HepG2 (cell line): ENCODE measurements around the gene LMAN2L. TPM values are rescaled to one million over a fixed set of nuclear protein-coding genes. Genes with fewer than 3 reads are reported as not detected.
A peak's percentile ranks its signal among the peaks of the same experiment; 100 is the strongest.

ENCODE experiments used
- ASH2L ChIP-seq: fragments of 300-600, 200-600 bp; sonication (generic); IDR thresholded peaks from 2 replicates; pipeline ENCODE4 v1.7.0; 2017; ENCODE audit warnings: low read depth, mild to moderate bottlenecking, moderate library complexity, mixed read lengths, low read length; ENCODE audit not compliant: insufficient read length
- BRD4 ChIP-seq: sonication (generic); formaldehyde crosslinking; IDR thresholded peaks from 2 replicates; pipeline ENCODE4 v1.4.0; 2020; ENCODE audit warnings: missing genetic modification reagents
- ELF1 ChIP-seq: sonication (generic); formaldehyde crosslinking; IDR thresholded peaks from 2 replicates; pipeline ENCODE4 v1.4.0; 2020; ENCODE audit warnings: missing genetic modification reagents
- NR2C2 ChIP-seq: sonication (generic); formaldehyde crosslinking; IDR thresholded peaks from 2 replicates; pipeline ENCODE4 v1.4.0; 2020; ENCODE audit warnings: missing genetic modification reagents, mild to moderate bottlenecking, moderate library complexity, borderline replicate concordance
- RBAK ChIP-seq: sonication (generic); formaldehyde crosslinking; IDR thresholded peaks from 2 replicates; pipeline ENCODE4 v1.5.1; 2020; ENCODE audit warnings: mild to moderate bottlenecking, missing genetic modification reagents
- RBFOX2 ChIP-seq: fragments of 200-400 bp; formaldehyde crosslinking; IDR thresholded peaks from 2 replicates; pipeline ENCODE4 v1.6.1; 2017; ENCODE audit warnings: low read depth, mild to moderate bottlenecking, low read length
- RBM39 ChIP-seq: fragments of 200-400 bp; formaldehyde crosslinking; IDR thresholded peaks from one replicate; pipeline ENCODE4 v1.6.1; 2018; ENCODE audit warnings: antibody characterized with exemption, mild to moderate bottlenecking, low read depth, low read length; ENCODE audit not compliant: poor library complexity, severe bottlenecking
- SAFB2 ChIP-seq: sonication (generic); formaldehyde crosslinking; IDR thresholded peaks from 2 replicates; pipeline ENCODE4 v1.5.1; 2020; ENCODE audit warnings: missing genetic modification reagents, low read depth, mild to moderate bottlenecking, borderline replicate concordance
- SMARCC2 ChIP-seq: fragments of 450-650 bp; IDR thresholded peaks from 2 replicates; pipeline ENCODE4 v1.6.1; 2017; ENCODE audit warnings: antibody characterized with exemption, mild to moderate bottlenecking
- SNAI1 ChIP-seq: sonication (generic); formaldehyde crosslinking; IDR thresholded peaks from 2 replicates; pipeline ENCODE4 v1.5.0; 2020; ENCODE audit warnings: mild to moderate bottlenecking, missing genetic modification reagents, borderline replicate concordance
- SOX13 ChIP-seq, 3 experiments: fragments of 450-650 bp in 1 of 3; sonication (generic) in 1 of 3; formaldehyde crosslinking in 1 of 3; IDR thresholded peaks in 2 of 3; conservative IDR thresholded peaks in 1 of 3; 2 replicates each; pipeline versions ENCODE4 v1.5.0 to v1.6.1; 2016 to 2020; ENCODE audit warnings: antibody characterized with exemption in 1 of 3, mild to moderate bottlenecking in 1 of 3, missing compliant biosample characterization in 1 of 3, missing genetic modification reagents in 1 of 3, moderate library complexity in 1 of 3
- TAF1 ChIP-seq: sonication (generic); formaldehyde crosslinking; IDR thresholded peaks from 2 replicates; pipeline ENCODE4 v1.4.0; 2020; ENCODE audit warnings: missing genetic modification reagents
- TRIM24 ChIP-seq: sonication (generic); formaldehyde crosslinking; IDR thresholded peaks from 2 replicates; pipeline ENCODE4 v1.8.0; 2022; ENCODE audit warnings: mild to moderate bottlenecking, missing genetic modification reagents
- ZFP41 ChIP-seq: sonication (generic); formaldehyde crosslinking; IDR thresholded peaks from 2 replicates; pipeline ENCODE4 v1.4.0; 2020; ENCODE audit warnings: mild to moderate bottlenecking, missing genetic modification reagents, borderline replicate concordance
- ZNF24 ChIP-seq: fragments of 450-650 bp; IDR thresholded peaks from 2 replicates; pipeline ENCODE4 v1.6.1; 2017; ENCODE audit warnings: antibody characterized with exemption, mild to moderate bottlenecking
- ZNF326 ChIP-seq: sonication (generic); formaldehyde crosslinking; IDR thresholded peaks from 2 replicates; pipeline ENCODE4 v1.4.0; 2020; ENCODE audit warnings: missing genetic modification reagents, borderline replicate concordance
- ZNF335 ChIP-seq: sonication (generic); formaldehyde crosslinking; IDR thresholded peaks from 2 replicates; pipeline ENCODE4 v1.4.0; 2020; ENCODE audit warnings: missing genetic modification reagents
- ZNF564 ChIP-seq: sonication (generic); formaldehyde crosslinking; IDR thresholded peaks from 2 replicates; pipeline ENCODE4 v1.8.1; 2023; ENCODE audit warnings: mild to moderate bottlenecking, missing genetic modification reagents
- ZNF713 ChIP-seq: sonication (generic); formaldehyde crosslinking; IDR thresholded peaks from 2 replicates; pipeline ENCODE4 v1.4.0; 2020; ENCODE audit warnings: mild to moderate bottlenecking, missing genetic modification reagents
- ZNF850 ChIP-seq: sonication (generic); formaldehyde crosslinking; conservative IDR thresholded peaks from 2 replicates; pipeline ENCODE4 v1.9.0; 2021; ENCODE audit warnings: mild to moderate bottlenecking, missing genetic modification reagents
- ZNF891 ChIP-seq: sonication (generic); formaldehyde crosslinking; IDR thresholded peaks from 2 replicates; pipeline ENCODE4 v1.5.0; 2020; ENCODE audit warnings: mild to moderate bottlenecking, missing genetic modification reagents
- polyA plus RNA-seq, 8 experiments: library from polyadenylated mRNA; depleted of rRNA in 3 of 8; stranded (reverse) in 7 of 8; unstranded in 1 of 8; fragments of >200 nt; fragmentation: Illumina TruSeq in 4 of 8; extraction: Trizol in 4 of 8; gene quantifications; 2 replicates each; pipeline versions ENCODE4 v1.2.1 to v1.2.3, GENCODE V29; 2011 to 2016; ENCODE audit warnings: low read depth in 4 of 8, missing spikeins in 1 of 8, mixed read lengths in 1 of 8; ENCODE audit not compliant: insufficient read depth in 1 of 8
- total RNA-seq, 5 experiments: library from RNA; depleted of rRNA; stranded (reverse); fragments of >200 nt; fragmentation: Illumina TruSeq; extraction: Trizol; gene quantifications; 2 replicates each; pipeline ENCODE4 v1.2.3, GENCODE V29; 2016; ENCODE audit warnings: low read depth in 1 of 5
- TF ChIP-seq, protein P1 (sequence below), 2 experiments: sonication (generic) in 1 of 2; formaldehyde crosslinking in 1 of 2; IDR thresholded peaks; 2 replicates each; pipeline versions ENCODE4 v1.4.0 to v1.6.1; 2016 to 2020; ENCODE audit warnings: borderline replicate concordance in 1 of 2, low read depth in 1 of 2, mild to moderate bottlenecking in 1 of 2, missing genetic modification reagents in 1 of 2
- TF ChIP-seq, protein P2 (sequence below): sonication (generic); formaldehyde crosslinking; conservative IDR thresholded peaks from 2 replicates; pipeline ENCODE4 v1.4.0; 2020; ENCODE audit warnings: mild to moderate bottlenecking, missing genetic modification reagents, moderate library complexity

The LMAN2L gene
- total and polyA plus RNA-seq, 2 of the 13 experiments (the other 11 are each of a cell fraction or from before 2014, with no cell fraction given), result 39.1 to 57.9 TPM

DNA sequence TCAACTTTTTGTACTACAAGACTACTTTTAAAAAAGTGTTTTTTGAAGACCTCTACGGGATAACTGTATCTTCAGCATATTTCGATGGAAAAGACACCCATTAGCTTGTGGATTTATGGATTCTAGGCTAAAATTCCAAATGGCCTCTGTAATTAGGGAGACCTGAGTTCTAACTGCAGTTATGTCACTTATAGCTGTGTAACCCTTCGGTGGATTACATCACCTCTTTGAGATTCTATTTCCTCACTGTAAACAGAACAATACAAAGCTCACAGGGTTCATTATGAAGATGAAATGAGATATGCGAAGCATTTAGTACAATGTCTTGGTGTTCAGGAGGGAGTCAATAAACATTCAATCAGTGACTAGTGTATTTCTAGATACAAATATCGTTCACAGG, 24.2 kb downstream of the LMAN2L start (continued):
- TF ChIP-seq, protein P1, sequence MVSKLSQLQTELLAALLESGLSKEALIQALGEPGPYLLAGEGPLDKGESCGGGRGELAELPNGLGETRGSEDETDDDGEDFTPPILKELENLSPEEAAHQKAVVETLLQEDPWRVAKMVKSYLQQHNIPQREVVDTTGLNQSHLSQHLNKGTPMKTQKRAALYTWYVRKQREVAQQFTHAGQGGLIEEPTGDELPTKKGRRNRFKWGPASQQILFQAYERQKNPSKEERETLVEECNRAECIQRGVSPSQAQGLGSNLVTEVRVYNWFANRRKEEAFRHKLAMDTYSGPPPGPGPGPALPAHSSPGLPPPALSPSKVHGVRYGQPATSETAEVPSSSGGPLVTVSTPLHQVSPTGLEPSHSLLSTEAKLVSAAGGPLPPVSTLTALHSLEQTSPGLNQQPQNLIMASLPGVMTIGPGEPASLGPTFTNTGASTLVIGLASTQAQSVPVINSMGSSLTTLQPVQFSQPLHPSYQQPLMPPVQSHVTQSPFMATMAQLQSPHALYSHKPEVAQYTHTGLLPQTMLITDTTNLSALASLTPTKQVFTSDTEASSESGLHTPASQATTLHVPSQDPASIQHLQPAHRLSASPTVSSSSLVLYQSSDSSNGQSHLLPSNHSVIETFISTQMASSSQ (IDR thresholded peaks at IDR 0.05; ENCODE audit: low read depth), result no peak
- TF ChIP-seq, protein P1 (CRISPR knock-in tag; IDR thresholded peaks at IDR 0.05; ENCODE audit: borderline replicate concordance), result no peak
- TF ChIP-seq RBFOX2 (no peak), TRIM24 (no peak), SNAI1 (CRISPR knock-in tag) (no peak), ZNF326 (no peak), BRD4 (CRISPR knock-in tag) (no peak), ELF1 (no peak), ZFP41 (no peak), RBAK (CRISPR knock-in tag) (no peak), ZNF335 (no peak), SOX13 (IDR thresholded peaks at IDR 0.05) (no peak), SOX13 (CRISPR knock-in tag; conservative IDR thresholded peaks at IDR 0.05 in 1 of 2, IDR thresholded peaks at IDR 0.05 in 1 of 2) (peak in 1 of 2 experiments; percentile 81; a peak in 2 of 4 replicates), NR2C2 (CRISPR knock-in tag) (no peak), ZNF713 (no peak), ZNF850 (CRISPR knock-in tag) (no peak), ZNF891 (CRISPR knock-in tag) (no peak), SMARCC2 (no peak), ZNF564 (CRISPR knock-in tag) (no peak), SAFB2 (CRISPR knock-in tag) (no peak), TAF1 (CRISPR knock-in tag) (no peak), ZNF24 (no peak), RBM39 (no peak), ASH2L (no peak)
- TF ChIP-seq, protein P2, sequence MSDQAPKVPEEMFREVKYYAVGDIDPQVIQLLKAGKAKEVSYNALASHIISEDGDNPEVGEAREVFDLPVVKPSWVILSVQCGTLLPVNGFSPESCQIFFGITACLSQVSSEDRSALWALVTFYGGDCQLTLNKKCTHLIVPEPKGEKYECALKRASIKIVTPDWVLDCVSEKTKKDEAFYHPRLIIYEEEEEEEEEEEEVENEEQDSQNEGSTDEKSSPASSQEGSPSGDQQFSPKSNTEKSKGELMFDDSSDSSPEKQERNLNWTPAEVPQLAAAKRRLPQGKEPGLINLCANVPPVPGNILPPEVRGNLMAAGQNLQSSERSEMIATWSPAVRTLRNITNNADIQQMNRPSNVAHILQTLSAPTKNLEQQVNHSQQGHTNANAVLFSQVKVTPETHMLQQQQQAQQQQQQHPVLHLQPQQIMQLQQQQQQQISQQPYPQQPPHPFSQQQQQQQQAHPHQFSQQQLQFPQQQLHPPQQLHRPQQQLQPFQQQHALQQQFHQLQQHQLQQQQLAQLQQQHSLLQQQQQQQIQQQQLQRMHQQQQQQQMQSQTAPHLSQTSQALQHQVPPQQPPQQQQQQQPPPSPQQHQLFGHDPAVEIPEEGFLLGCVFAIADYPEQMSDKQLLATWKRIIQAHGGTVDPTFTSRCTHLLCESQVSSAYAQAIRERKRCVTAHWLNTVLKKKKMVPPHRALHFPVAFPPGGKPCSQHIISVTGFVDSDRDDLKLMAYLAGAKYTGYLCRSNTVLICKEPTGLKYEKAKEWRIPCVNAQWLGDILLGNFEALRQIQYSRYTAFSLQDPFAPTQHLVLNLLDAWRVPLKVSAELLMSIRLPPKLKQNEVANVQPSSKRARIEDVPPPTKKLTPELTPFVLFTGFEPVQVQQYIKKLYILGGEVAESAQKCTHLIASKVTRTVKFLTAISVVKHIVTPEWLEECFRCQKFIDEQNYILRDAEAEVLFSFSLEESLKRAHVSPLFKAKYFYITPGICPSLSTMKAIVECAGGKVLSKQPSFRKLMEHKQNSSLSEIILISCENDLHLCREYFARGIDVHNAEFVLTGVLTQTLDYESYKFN (CRISPR knock-in tag), result no peak
